Gastroesophageal sphincter (tissue), 3 donors: Measurements from ENCODE around the gene MB21D2.
"Not testable (repeated sequence)": the region's sequence is repeated elsewhere in the genome, so short reads cannot be mapped to it uniquely, and the experiment has no call there.

Experiments used
- EP300 ChIP-seq: sonication (generic); formaldehyde crosslinking; IDR thresholded peaks from one replicate; pipeline ENCODE4 v1.6.1; 2017; ENCODE audit warnings: antibody characterized with exemption, mild to moderate bottlenecking
- POLR2A ChIP-seq, 2 donors: fragments of 450-650 bp; IDR thresholded peaks; one replicate each; pipeline ENCODE4 v1.6.1; 2017; ENCODE audit warnings: antibody characterized with exemption in 2 of 2, mild to moderate bottlenecking in 2 of 2, moderate library complexity in 1 of 2
- POLR2AphosphoS5 ChIP-seq: sonication (generic); formaldehyde crosslinking; IDR thresholded peaks from one replicate; pipeline ENCODE4 v1.6.1; 2017; ENCODE audit warnings: antibody characterized with exemption
- TF ChIP-seq, protein P1 (sequence below), 4 experiments: fragments of 200-600 bp in 2 of 4; fragments of 450-650 bp in 2 of 4; sonication (generic) in 1 of 4; IDR thresholded peaks; one replicate each; pipeline ENCODE4 v1.5.1; 2017 to 2019; ENCODE audit warnings: antibody characterized with exemption in 4 of 4, mild to moderate bottlenecking in 2 of 4, moderate library complexity in 2 of 4

DNA sequence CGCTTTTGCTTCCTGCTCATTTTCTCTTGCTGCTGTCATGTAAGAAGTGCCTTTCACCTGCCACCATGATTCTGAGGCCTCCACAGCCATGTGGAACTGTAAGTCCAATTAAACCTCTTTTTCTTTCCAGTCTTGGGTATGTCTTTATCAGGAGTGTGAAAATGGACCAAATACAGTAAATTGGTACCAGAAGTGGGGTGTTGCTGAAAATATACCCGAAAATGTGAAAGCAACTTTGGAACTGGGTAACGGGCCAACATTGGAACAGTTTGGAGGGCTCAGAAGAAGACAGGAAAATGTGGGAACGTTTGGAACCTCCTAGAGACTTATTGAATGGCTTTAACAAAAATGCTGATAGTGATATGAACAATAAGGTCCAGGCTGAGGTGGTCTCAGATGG lies 143.3 kb downstream of the MB21D2 start:
- TF ChIP-seq, protein P1, sequence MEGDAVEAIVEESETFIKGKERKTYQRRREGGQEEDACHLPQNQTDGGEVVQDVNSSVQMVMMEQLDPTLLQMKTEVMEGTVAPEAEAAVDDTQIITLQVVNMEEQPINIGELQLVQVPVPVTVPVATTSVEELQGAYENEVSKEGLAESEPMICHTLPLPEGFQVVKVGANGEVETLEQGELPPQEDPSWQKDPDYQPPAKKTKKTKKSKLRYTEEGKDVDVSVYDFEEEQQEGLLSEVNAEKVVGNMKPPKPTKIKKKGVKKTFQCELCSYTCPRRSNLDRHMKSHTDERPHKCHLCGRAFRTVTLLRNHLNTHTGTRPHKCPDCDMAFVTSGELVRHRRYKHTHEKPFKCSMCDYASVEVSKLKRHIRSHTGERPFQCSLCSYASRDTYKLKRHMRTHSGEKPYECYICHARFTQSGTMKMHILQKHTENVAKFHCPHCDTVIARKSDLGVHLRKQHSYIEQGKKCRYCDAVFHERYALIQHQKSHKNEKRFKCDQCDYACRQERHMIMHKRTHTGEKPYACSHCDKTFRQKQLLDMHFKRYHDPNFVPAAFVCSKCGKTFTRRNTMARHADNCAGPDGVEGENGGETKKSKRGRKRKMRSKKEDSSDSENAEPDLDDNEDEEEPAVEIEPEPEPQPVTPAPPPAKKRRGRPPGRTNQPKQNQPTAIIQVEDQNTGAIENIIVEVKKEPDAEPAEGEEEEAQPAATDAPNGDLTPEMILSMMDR (IDR thresholded peaks at IDR 0.05) = not testable (repeated sequence)
- not testable (repeated sequence) for TF ChIP-seq POLR2AphosphoS5; POLR2A (IDR thresholded peaks at IDR 0.05); EP300
